Calu3 (cell line): ENCODE results near the gene SLC27A2. TPM values are rescaled to one million over a fixed set of nuclear protein-coding genes. Genes with fewer than 3 reads are reported as not detected.

Source experiments
- BruUV-seq: library from RNA; stranded (reverse); fragments of 400-500 nt; replicated peaks from 2 replicates; lab custom pipeline; 2021; lab: Mats Ljungman, UMichigan
- CTCF ChIA-PET: fragments of 300-600 bp; sonication (Branson Sonifier 250); formaldehyde crosslinking; loops from one replicate; lab custom pipeline; 2022; ENCODE audit warnings: antibody characterized with exemption; lab: Charles Lee
- DNase-seq: peaks from one replicate; pipeline ENCODE4 v3.0.0; 2022
- H3K27ac Mint-ChIP-seq: one replicate; pipeline ENCODE4 v1.8.0; 2022; ENCODE audit warnings: mixed read lengths; ENCODE audit not compliant: unreplicated experiment
- H3K27me3 Mint-ChIP-seq: one replicate; pipeline ENCODE4 v1.8.0; 2022; ENCODE audit warnings: mixed read lengths; ENCODE audit not compliant: unreplicated experiment
- H3K36me3 Mint-ChIP-seq: one replicate; pipeline ENCODE4 v1.8.0; 2022; ENCODE audit warnings: mild to moderate bottlenecking, moderate library complexity, mixed read lengths; ENCODE audit not compliant: insufficient read depth, unreplicated experiment
- H3K4me1 Mint-ChIP-seq: one replicate; pipeline ENCODE4 v1.8.0; 2022; ENCODE audit warnings: mild to moderate bottlenecking, low read depth, mixed read lengths; ENCODE audit not compliant: unreplicated experiment
- H3K4me3 Mint-ChIP-seq: one replicate; pipeline ENCODE4 v1.8.0; 2022; ENCODE audit warnings: mild to moderate bottlenecking, low read depth, moderate library complexity, mixed read lengths; ENCODE audit not compliant: unreplicated experiment
- H3K9me3 Mint-ChIP-seq: one replicate; pipeline ENCODE4 v1.8.0; 2022; ENCODE audit warnings: low read depth, mixed read lengths; ENCODE audit not compliant: unreplicated experiment
- CTCF ChIP-seq: fragments of 200-600 bp; IDR thresholded peaks from one replicate; pipeline ENCODE4 v1.8.0; 2022; ENCODE audit warnings: antibody characterized with exemption; ENCODE audit not compliant: unreplicated experiment
- intact Hi-C: fragments of 100-400 bp; cut with micrococcal nuclease; formaldehyde crosslinking; loops from one replicate; pipeline ENCODE4 v1.10.0; 2022; ENCODE audit not compliant: unreplicated experiment
- total RNA-seq: library from RNA; stranded (reverse); gene quantifications from 2 replicates; pipeline ENCODE4 v1.2.3, GENCODE V29; 2022

The SLC27A2 gene
- total RNA-seq, 1 experiment from 2014 or later: 13.1 TPM

DNA sequence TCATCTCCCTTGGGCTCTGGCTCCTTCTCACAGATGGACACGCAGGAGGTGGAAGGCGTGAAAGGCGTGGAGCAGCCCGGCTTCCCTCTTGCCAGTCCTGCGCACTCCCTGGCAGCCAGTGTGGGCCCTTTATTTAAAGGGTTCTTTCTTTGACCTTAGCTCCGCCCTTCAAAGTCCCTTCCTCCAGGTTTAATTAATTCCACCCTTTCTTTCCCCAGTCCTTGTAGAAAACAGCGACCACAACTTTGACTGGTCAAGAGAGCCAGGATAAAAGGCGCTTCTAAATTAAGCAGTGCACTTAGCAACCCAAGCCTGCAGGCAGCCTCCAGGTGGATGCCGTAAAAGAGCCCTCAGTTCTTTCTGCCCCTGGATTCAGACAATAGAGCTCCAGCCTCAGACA is 83.6 kb downstream of the SLC27A2 start, which contains the start of gene HDC:
Gene HDC, minus strand, starts transcription at position 107 of the 400 bp plus-strand sequence. Its CDS starts 103 bp downstream, at position 4.
- Mint-ChIP-seq H3K27ac (no peak within 1 kb of the TSS), H3K4me3 (no peak within 1 kb of the TSS), H3K9me3 (no peaks in the 10 kb centered on the region), H3K27me3 (peaks cover 48% of the 10 kb centered on the region), H3K4me1 (peaks cover 4% of the 10 kb centered on the region), H3K36me3 (no peaks in the 10 kb centered on the region)
- intact Hi-C loops: no loop called here
- no TSS peak for BruUV-seq
- CTCF ChIA-PET: no interaction called here
- DNase-seq: no peak
- no peak for TF ChIP-seq CTCF

DNA sequence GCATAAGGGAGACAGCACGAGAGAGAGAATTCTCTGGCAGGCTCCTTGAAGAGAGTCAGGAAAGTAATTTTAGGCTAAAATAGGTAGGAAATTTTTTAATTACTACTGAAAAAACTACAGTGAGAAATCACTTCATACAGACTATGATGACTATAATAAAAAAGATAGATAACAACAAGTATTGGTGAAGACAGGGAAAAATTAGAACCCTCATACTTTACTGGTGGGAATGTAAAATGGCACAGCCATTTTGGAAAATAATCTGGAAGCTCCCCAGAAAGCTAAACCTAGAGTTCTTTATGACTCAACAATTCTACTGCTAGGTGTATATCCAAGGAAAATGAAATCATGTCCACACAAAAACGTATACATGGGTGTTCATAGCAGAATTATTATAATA is 85.6 kb downstream of the SLC27A2 start:
- H3K27me3 Mint-ChIP-seq: peaks cover 45% of the 10 kb centered on the region
- no peaks in the 10 kb centered on the region for H3K4me1 Mint-ChIP-seq
- CTCF ChIA-PET: no interaction called here
- intact Hi-C loops: no loop called here
- no peak for TF ChIP-seq CTCF
- H3K4me3 Mint-ChIP-seq: no peak overlapping the region
- no peaks in the 10 kb centered on the region for H3K9me3 Mint-ChIP-seq
- DNase-seq: no peak
- no TSS peak for BruUV-seq
- no peak overlapping the region for H3K27ac Mint-ChIP-seq
- no peaks in the 10 kb centered on the region for H3K36me3 Mint-ChIP-seq

DNA sequence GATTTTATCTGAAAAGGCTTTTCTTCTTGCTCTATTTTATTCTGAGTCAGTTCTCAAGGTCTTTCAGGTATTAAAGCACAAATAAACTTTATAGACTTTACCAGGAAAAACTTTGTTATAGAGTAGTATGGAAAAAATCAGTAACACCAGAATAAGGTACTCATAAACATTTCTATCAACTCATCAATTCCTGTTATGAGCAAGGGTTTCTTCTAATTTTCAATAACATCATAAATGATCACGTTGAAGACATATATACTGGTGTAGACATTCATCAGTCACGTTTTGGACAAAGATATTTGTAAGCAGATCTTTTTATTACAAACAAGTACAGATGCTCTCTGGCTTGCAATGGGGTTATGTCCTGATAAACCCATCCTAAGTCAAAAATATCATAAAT is 93.1 kb downstream of the SLC27A2 start:
- TF ChIP-seq CTCF: no peak
- Mint-ChIP-seq H3K27me3 (no peaks in the 10 kb centered on the region), H3K9me3 (no peaks in the 10 kb centered on the region), H3K4me1 (no peaks in the 10 kb centered on the region), H3K4me3 (no peak overlapping the region), H3K27ac (no peak overlapping the region), H3K36me3 (no peaks in the 10 kb centered on the region)
- no peak for DNase-seq
- no TSS peak for BruUV-seq
- intact Hi-C loops: no loop called here
- CTCF ChIA-PET: no interaction called here

DNA sequence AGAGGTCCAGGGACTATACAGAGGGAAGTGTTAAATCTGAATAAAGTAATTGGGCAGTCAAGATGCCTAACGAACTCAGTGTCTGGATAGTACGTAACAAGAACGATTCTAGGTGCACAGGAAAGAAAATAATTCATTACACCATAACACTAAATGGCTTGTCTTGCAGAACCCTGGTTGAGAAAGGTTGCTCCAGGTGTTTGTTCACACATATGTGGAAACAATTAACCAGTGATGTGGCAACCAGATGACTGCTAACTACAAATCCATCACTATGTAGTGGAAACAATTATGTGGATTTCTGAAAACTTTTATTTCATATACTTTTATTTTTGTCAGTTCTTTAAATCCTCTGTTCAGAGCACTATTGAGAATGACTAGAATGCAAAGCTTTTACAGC is 93.9 kb downstream of the SLC27A2 start:
- Mint-ChIP-seq H3K36me3 (no peaks in the 10 kb centered on the region), H3K4me3 (no peak overlapping the region), H3K9me3 (no peaks in the 10 kb centered on the region), H3K27me3 (no peaks in the 10 kb centered on the region), H3K4me1 (no peaks in the 10 kb centered on the region), H3K27ac (no peak overlapping the region)
- CTCF ChIA-PET: no interaction called here
- BruUV-seq: no TSS peak
- DNase-seq: no peak
- intact Hi-C loops: no loop called here
- TF ChIP-seq CTCF: no peak

DNA sequence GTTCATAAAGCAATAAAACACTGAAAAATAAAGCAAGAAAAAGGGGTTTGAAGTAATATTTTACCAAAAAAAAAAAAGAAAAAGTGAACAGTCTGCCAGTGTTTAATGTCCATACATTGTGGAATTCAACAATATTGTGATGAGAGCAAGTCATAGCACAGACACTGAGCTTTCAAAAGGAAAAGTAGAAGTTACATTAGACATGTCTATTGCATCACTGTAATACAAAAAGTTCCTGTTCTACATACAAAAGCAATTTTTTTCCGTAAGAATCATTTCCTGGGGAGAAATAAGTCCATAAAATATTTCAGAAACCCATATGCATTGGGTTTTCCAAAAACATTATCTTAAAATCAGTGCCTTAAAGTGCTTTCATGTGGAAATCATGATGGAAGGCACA is 95.4 kb downstream of the SLC27A2 start:
- Mint-ChIP-seq H3K36me3 (no peaks in the 10 kb centered on the region), H3K27me3 (no peaks in the 10 kb centered on the region), H3K27ac (no peak overlapping the region), H3K4me1 (no peaks in the 10 kb centered on the region), H3K4me3 (no peak overlapping the region), H3K9me3 (no peaks in the 10 kb centered on the region)
- no peak for TF ChIP-seq CTCF
- no peak for DNase-seq
- BruUV-seq: no TSS peak
- intact Hi-C loops: no loop called here
- CTCF ChIA-PET: no interaction called here
